Left lung (tissue), 10 donors: ENCODE measurements around the gene OR4K5. TPM values are rescaled to one million over a fixed set of nuclear protein-coding genes. Genes with fewer than 3 reads are reported as not detected.

Source experiments
- ATAC-seq: fragments of 200-7000 bp; cut with Tn5 transposase; one replicate; pipeline ENCODE4 v1.9.1; 2020; ENCODE audit warnings: moderate library complexity
- DNase-seq, 4 donors: peaks; one replicate each; pipeline ENCODE4 v3.0.0-alpha.2; 2013 to 2020
- H3K27ac ChIP-seq, 2 donors: fragments of 200-600 bp; sonication (generic) in 1 of 2; one replicate each; pipeline versions ENCODE4 v1.5.0 to v1.8.0; 2020 to 2021
- H3K27me3 ChIP-seq, 2 donors: fragments of 200-600 bp; sonication (generic) in 1 of 2; one replicate each; pipeline versions ENCODE4 v1.5.0 to v1.8.0; 2020 to 2021
- H3K36me3 ChIP-seq, 2 donors: fragments of 200-600 bp; sonication (generic) in 1 of 2; one replicate each; pipeline versions ENCODE4 v1.5.0 to v1.8.0; 2020 to 2021
- H3K4me1 ChIP-seq, 2 donors: fragments of 200-600 bp; one replicate each; pipeline ENCODE4 v1.8.0; 2021
- H3K4me3 ChIP-seq, 2 donors: fragments of 200-600 bp; sonication (generic) in 1 of 2; one replicate each; pipeline versions ENCODE4 v1.5.0 to v1.8.0; 2020 to 2021; ENCODE audit warnings: mild to moderate bottlenecking in 1 of 2
- H3K9me3 ChIP-seq, 2 donors: fragments of 200-600 bp; sonication (generic) in 1 of 2; one replicate each; pipeline versions ENCODE4 v1.5.0 to v1.8.0; 2020 to 2021
- CTCF ChIP-seq, 2 donors: fragments of 200-600 bp; sonication (generic) in 1 of 2; IDR thresholded peaks; one replicate each; pipeline versions ENCODE4 v1.5.0 to v1.8.0; 2021; ENCODE audit warnings: antibody characterized with exemption in 2 of 2
- intact Hi-C, 2 donors: fragments of 100-400 bp; cut with DNase I; formaldehyde crosslinking; loops; one replicate each; pipeline versions ENCODE4 v1.11.2 to v1.14.2; 2022
- polyA plus RNA-seq, 6 donors: library from polyadenylated mRNA; unstranded; fragments of 120-200 nt; gene quantifications; one replicate each; pipeline ENCODE4 v1.2.1, GENCODE V29; 2013; ENCODE audit not compliant: insufficient read length in 6 of 6
- total RNA-seq, 2 donors: library from RNA; stranded (reverse); fragmentation: NEBNext Ultra II Directional; extraction: Animal tissue kit (Norgen Biotek cat#: 25700); gene quantifications; one replicate each; pipeline ENCODE4 v1.2.1, GENCODE V29; 2021
- donor health status: DM: no; HTN: yes; CAD: no.
- donor health status: DM: no; HTN: no; CAD: no.

OR4K5 gene
- total and polyA plus RNA-seq, 8 donors: not detected

GRCh38 chr14:19917955-19918518, 2.4 kb upstream of the OR4K5 start:
- Histone ChIP-seq H3K4me1 (no peaks in the 10 kb centered on the region), H3K9me3 (no peaks in the 10 kb centered on the region), H3K27me3 (no peaks in the 10 kb centered on the region), H3K27ac (no peak overlapping the region), H3K36me3 (no peaks in the 10 kb centered on the region), H3K4me3 (no peak overlapping the region)
- DNase-seq: no peak
- TF ChIP-seq CTCF (IDR thresholded peaks at IDR 0.05): no peak
- ATAC-seq: peak; percentile 29
- intact Hi-C loops: no loop called here

- no peak for TF ChIP-seq CTCF (IDR thresholded peaks at IDR 0.05)
- no peak for DNase-seq
- ATAC-seq: no peak
- Histone ChIP-seq H3K36me3 (no peaks in the 10 kb centered on the region), H3K9me3 (no peaks in the 10 kb centered on the region), H3K4me3 (no peak overlapping the region), H3K27me3 (no peaks in the 10 kb centered on the region), H3K4me1 (no peaks in the 10 kb centered on the region), H3K27ac (no peak overlapping the region)
- intact Hi-C loops: no loop called here
Observed at GRCh38 chr14:19918553-19919264, 1.7 kb upstream of the OR4K5 start.

GRCh38 chr14:19930617-19931016, 10.2 kb downstream of the OR4K5 start, which contains the start of gene OR4K1:
TSS of gene OR4K1 (plus strand) at chr14:19930917. CDS start at chr14:19935667, 4,750 bp downstream.
- intact Hi-C loops: no loop called here
- H3K4me1 ChIP-seq: no peaks in the 10 kb centered on the region
- no peaks in the 10 kb centered on the region for H3K27me3 ChIP-seq
- no peak within 1 kb of the TSS for H3K4me3 ChIP-seq
- H3K36me3 ChIP-seq: no peaks in the 10 kb centered on the region
- no peak for TF ChIP-seq CTCF (IDR thresholded peaks at IDR 0.05)
- DNase-seq (no peak), ATAC-seq (no peak)
- no peak within 1 kb of the TSS for H3K27ac ChIP-seq
- H3K9me3 ChIP-seq: no peaks in the 10 kb centered on the region

- Histone ChIP-seq H3K9me3 (no peaks in the 10 kb centered on the region), H3K27ac (no peak overlapping the region), H3K36me3 (no peaks in the 10 kb centered on the region), H3K4me1 (no peaks in the 10 kb centered on the region), H3K4me3 (no peak overlapping the region), H3K27me3 (no peaks in the 10 kb centered on the region)
- DNase-seq (no peak), ATAC-seq (no peak)
- TF ChIP-seq CTCF (IDR thresholded peaks at IDR 0.05): no peak
- intact Hi-C loops: no loop called here
Observed at GRCh38 chr14:19941668-19942067, 21.3 kb downstream of the OR4K5 start.

GRCh38 chr14:19947413-19948090, 27.1 kb downstream of the OR4K5 start:
- no peaks in the 10 kb centered on the region for H3K27me3 ChIP-seq
- no peaks in the 10 kb centered on the region for H3K9me3 ChIP-seq
- ATAC-seq: no peak
- no peaks in the 10 kb centered on the region for H3K4me1 ChIP-seq
- no peaks in the 10 kb centered on the region for H3K36me3 ChIP-seq
- TF ChIP-seq CTCF (IDR thresholded peaks at IDR 0.05): no peak
- no peak for DNase-seq
- H3K4me3 ChIP-seq: no peak overlapping the region
- intact Hi-C loops: no loop called here
- H3K27ac ChIP-seq: no peak overlapping the region
